GM19397 (cell line): Measurements from ENCODE around the gene VNN1.
"Not testable (repeated sequence)": the region's sequence is repeated elsewhere in the genome, so short reads cannot be mapped to it uniquely, and the experiment has no call there.

Experiments
- ATAC-seq: cut with Tn5 transposase; IDR thresholded peaks from one replicate; pipeline ENCODE4 v1.9.1; 2021; ENCODE audit warnings: mild to moderate bottlenecking, moderate library complexity; ENCODE audit not compliant: unreplicated experiment

Gene VNN1

GRCh38 chr6:132675002-132675401, 38.9 kb downstream of the VNN1 start:
- no peak for ATAC-seq

GRCh38 chr6:132673376-132674094, 40.3 kb downstream of the VNN1 start:
- ATAC-seq, result no peak

- ATAC-seq, result no peak
Observed at GRCh38 chr6:132671295-132671694, 42.6 kb downstream of the VNN1 start.

GRCh38 chr6:132669690-132670291, 44.1 kb downstream of the VNN1 start:
- ATAC-seq, result peak; percentile 64

- no peak for ATAC-seq
Observed at GRCh38 chr6:132666118-132666517, 47.7 kb downstream of the VNN1 start.

GRCh38 chr6:132664309-132665034, 49.4 kb downstream of the VNN1 start:
- no peak for ATAC-seq

- no peak for ATAC-seq
Observed at GRCh38 chr6:132663661-132664060, 50.2 kb downstream of the VNN1 start.

DNA sequence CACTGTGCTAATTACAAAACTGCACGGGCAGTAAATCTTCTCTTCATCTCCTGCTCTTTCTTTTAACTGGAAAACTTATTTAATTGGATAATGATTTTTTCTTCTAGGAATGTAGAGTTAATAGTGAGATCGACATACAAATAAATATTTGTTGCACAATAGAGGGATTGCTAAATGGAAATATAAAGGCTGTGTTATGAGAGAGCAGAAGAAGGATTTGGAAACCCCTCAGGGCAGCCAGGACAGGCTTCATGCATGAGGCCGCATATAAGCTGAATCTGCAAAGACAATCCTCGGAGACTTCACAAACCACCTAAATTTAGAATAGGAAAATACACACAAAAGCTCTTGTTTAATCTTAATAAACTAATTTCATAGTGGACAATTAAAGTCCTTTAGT, 51.9 kb downstream of the VNN1 start:
- no peak for ATAC-seq

DNA sequence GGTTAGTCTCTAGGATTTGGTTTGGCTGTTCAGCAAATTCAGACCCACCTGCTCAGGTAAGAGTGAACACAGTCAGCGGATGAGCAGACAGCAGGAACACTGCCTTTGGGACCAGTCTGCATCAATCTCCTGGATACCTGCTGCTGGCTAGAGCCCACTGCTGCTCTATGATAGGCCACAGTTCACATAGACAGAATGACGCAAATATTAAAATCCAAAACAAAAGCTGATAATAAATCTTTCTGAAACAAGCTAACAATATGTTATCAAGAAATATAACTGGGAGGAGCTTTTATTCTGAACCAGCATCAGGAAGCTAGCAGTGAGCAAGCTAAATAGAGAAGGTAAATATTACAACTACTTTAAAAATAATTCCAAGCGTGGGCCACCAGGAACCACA, 54.8 kb downstream of the VNN1 start, which contains the start of gene TAAR1:
Gene TAAR1, minus strand, starts transcription at position 101 of the 400 bp plus-strand sequence. CDS start 13,179 bp downstream, outside the sequence.
- no peak for ATAC-seq

DNA sequence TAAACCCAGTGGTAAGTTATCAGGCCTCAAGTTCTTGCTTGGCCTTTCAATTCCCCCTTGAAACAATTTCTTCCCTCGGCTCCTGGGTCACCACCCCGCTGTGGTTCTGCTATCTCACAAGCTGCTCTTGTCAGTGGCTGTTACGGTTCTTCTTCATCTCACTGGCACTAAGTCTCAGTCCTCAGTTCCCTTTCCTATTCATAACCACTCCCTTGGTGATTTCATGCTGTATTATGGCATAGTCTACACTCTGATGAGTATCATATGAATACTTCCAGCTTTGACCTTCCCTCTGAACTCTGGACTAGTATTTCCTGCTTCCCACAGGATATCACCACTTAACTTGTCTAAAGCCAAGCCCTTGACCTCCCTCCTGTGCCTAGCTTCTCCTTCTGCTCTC, 62.8 kb downstream of the VNN1 start:
- peak; percentile 44 for ATAC-seq

GRCh38 chr6:132650429-132650828, 63.4 kb downstream of the VNN1 start:
- no peak for ATAC-seq

- ATAC-seq, result no peak
Observed at GRCh38 chr6:132648828-132649227, 65.0 kb downstream of the VNN1 start.

GRCh38 chr6:132648356-132648755, 65.5 kb downstream of the VNN1 start:
- ATAC-seq, result no peak

- no peak for ATAC-seq
Observed at GRCh38 chr6:132643547-132643946, 70.3 kb downstream of the VNN1 start.

- ATAC-seq, result not testable (repeated sequence)
Observed at GRCh38 chr6:132637135-132637534, 76.7 kb downstream of the VNN1 start.

GRCh38 chr6:132635906-132636305, 77.9 kb downstream of the VNN1 start:
- not testable (repeated sequence) for ATAC-seq

- not testable (repeated sequence) for ATAC-seq
Observed at GRCh38 chr6:132635288-132635687, 78.6 kb downstream of the VNN1 start.

GRCh38 chr6:132634796-132635195, 79.1 kb downstream of the VNN1 start:
- ATAC-seq, result no peak

- ATAC-seq, result no peak
Observed at GRCh38 chr6:132633362-132633761, 80.5 kb downstream of the VNN1 start.
